ENCODE results near the gene HOXB3.

Gene HOXB3

DNA sequence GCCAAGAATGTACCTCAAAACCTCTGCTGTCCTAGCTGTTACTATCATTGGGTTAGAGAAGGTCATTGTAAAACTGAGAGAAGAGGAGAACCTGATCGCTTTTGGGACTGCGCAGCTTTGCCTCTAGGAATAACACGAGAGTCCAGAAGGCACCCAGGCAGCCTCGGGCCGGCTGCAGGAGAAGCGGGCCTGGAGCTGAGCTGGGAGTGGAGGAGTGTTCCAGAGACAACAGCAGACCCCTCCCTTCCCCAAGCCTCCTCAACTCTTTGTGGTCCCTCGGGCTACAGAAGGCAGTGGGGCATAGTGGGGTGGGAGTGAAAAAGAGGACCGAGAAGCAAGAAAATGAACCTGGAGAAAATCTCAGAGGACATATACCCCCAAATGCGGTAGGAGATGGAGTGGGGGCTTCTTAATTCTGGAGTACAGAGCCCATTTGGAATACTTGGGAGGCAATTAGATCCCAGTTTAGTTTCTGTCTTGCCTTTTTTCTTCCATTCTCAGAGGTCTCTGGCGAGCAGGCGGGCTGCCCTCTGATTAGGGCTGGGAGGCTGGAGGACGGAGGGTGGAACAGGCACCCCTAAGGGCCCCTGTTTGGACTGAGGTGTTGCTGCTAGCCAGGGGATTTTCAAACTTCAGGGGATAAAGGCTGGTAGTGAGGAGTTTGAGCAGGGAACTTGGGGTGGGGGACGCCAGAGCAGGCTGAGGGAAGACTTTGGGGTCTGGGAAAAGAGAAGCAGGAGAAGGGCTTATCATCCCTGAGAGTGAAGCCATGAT, 31.8 kb downstream of the HOXB3 start:
- TF ChIP-seq, protein P1, sequence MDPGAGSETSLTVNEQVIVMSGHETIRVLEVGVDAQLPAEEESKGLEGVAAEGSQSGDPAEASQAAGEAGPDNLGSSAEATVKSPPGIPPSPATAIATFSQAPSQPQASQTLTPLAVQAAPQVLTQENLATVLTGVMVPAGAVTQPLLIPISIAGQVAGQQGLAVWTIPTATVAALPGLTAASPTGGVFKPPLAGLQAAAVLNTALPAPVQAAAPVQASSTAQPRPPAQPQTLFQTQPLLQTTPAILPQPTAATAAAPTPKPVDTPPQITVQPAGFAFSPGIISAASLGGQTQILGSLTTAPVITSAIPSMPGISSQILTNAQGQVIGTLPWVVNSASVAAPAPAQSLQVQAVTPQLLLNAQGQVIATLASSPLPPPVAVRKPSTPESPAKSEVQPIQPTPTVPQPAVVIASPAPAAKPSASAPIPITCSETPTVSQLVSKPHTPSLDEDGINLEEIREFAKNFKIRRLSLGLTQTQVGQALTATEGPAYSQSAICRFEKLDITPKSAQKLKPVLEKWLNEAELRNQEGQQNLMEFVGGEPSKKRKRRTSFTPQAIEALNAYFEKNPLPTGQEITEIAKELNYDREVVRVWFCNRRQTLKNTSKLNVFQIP (CRISPR knock-in tag; IDR thresholded peaks at IDR 0.05; ENCODE audit: borderline replicate concordance, low read depth), result no peak
- no peak for TF ChIP-seq ESRRG (CRISPR knock-in tag; IDR thresholded peaks at IDR 0.05)
- TF ChIP-seq, protein P2, sequence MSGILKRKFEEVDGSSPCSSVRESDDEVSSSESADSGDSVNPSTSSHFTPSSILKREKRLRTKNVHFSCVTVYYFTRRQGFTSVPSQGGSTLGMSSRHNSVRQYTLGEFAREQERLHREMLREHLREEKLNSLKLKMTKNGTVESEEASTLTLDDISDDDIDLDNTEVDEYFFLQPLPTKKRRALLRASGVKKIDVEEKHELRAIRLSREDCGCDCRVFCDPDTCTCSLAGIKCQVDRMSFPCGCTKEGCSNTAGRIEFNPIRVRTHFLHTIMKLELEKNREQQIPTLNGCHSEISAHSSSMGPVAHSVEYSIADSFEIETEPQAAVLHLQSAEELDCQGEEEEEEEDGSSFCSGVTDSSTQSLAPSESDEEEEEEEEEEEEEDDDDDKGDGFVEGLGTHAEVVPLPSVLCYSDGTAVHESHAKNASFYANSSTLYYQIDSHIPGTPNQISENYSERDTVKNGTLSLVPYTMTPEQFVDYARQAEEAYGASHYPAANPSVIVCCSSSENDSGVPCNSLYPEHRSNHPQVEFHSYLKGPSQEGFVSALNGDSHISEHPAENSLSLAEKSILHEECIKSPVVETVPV (CRISPR knock-in tag; IDR thresholded peaks at IDR 0.05), result no peak
- TF ChIP-seq ZNF565 (CRISPR knock-in tag; conservative IDR thresholded peaks at IDR 0.05; ENCODE audit: low read depth), result no peak
- no peak for TF ChIP-seq ISL1 (CRISPR knock-in tag; IDR thresholded peaks at IDR 0.05)
- no peak for TF ChIP-seq ZNF8 (CRISPR knock-in tag; IDR thresholded peaks at IDR 0.05)
- no peak for TF ChIP-seq ARNTL (CRISPR knock-in tag; IDR thresholded peaks at IDR 0.05; ENCODE audit: borderline replicate concordance, low read depth)
- no peak for TF ChIP-seq GLIS3 (CRISPR knock-in tag; IDR thresholded peaks at IDR 0.05)
- no peak for TF ChIP-seq TOX (CRISPR knock-in tag; IDR thresholded peaks at IDR 0.05; ENCODE audit: borderline replicate concordance)
- no peak for TF ChIP-seq TCF4 (CRISPR knock-in tag; IDR thresholded peaks at IDR 0.05; ENCODE audit: borderline replicate concordance)
- no peak for TF ChIP-seq BACH2 (CRISPR knock-in tag; IDR thresholded peaks at IDR 0.05; ENCODE audit: borderline replicate concordance)
- TF ChIP-seq ZFP30 (CRISPR knock-in tag; IDR thresholded peaks at IDR 0.05), result no peak
- TF ChIP-seq ZFP3 (CRISPR knock-in tag; IDR thresholded peaks at IDR 0.05), result no peak
- TF ChIP-seq, protein P3, sequence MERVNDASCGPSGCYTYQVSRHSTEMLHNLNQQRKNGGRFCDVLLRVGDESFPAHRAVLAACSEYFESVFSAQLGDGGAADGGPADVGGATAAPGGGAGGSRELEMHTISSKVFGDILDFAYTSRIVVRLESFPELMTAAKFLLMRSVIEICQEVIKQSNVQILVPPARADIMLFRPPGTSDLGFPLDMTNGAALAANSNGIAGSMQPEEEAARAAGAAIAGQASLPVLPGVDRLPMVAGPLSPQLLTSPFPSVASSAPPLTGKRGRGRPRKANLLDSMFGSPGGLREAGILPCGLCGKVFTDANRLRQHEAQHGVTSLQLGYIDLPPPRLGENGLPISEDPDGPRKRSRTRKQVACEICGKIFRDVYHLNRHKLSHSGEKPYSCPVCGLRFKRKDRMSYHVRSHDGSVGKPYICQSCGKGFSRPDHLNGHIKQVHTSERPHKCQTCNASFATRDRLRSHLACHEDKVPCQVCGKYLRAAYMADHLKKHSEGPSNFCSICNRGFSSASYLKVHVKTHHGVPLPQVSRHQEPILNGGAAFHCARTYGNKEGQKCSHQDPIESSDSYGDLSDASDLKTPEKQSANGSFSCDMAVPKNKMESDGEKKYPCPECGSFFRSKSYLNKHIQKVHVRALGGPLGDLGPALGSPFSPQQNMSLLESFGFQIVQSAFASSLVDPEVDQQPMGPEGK (CRISPR knock-in tag; IDR thresholded peaks at IDR 0.05; ENCODE audit: borderline replicate concordance), result no peak
- TF ChIP-seq ZC3H10 (CRISPR knock-in tag; IDR thresholded peaks at IDR 0.05), result no peak
- TF ChIP-seq OSR1 (CRISPR knock-in tag; IDR thresholded peaks at IDR 0.05), result no peak
- ATAC-seq, result no peak

DNA sequence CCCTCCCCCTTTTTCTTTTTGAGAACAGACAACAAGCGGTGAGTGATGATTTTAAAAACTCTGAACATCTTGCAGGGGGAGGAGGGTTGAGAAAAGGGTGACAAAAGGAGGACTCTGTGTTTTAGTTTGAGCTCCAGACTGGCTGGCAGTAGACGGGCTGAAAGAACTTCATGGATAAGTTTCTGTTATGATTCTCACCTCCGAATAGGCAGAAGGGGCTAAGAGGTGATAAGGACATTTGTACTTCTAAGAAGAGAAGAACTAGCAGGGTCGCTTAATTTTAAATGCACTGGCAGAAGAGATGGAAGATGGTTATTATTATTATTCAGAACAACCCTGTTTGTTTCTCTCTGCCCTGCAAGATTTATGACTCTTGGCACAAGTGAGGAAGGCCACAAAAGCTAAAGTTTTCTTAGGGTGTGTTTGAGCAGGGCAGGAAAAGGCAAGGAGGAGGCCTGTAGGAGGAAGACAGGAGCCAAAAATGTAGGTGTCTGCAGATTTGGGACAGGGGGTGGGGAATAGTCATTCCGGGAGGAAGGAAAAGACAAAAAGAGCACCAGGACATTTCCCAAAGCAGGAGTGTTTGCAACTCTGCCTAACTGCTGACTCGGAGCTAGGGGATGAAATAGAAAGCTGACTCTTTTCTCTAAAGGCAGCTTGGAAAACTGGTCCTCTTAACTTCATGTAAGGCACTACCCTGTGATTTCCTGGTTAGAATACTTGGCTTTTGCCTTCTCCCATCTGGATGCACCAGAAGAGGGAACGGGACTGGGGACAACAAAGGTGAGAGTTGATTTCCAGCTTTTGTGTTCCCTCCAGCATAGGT, 33.3 kb downstream of the HOXB3 start:
- no peak for ATAC-seq
- TF ChIP-seq, protein P3 (CRISPR knock-in tag; IDR thresholded peaks at IDR 0.05; ENCODE audit: borderline replicate concordance), result no peak
- TF ChIP-seq GLIS3 (CRISPR knock-in tag; IDR thresholded peaks at IDR 0.05) (no peak), ISL1 (CRISPR knock-in tag; IDR thresholded peaks at IDR 0.05) (no peak), ZNF8 (CRISPR knock-in tag; IDR thresholded peaks at IDR 0.05) (no peak), SNAI2 (CRISPR knock-in tag; IDR thresholded peaks at IDR 0.05) (no peak), TOX (CRISPR knock-in tag; IDR thresholded peaks at IDR 0.05; ENCODE audit: borderline replicate concordance) (no peak)
- TF ChIP-seq, protein P1 (CRISPR knock-in tag; IDR thresholded peaks at IDR 0.05; ENCODE audit: borderline replicate concordance, low read depth), result no peak

DNA sequence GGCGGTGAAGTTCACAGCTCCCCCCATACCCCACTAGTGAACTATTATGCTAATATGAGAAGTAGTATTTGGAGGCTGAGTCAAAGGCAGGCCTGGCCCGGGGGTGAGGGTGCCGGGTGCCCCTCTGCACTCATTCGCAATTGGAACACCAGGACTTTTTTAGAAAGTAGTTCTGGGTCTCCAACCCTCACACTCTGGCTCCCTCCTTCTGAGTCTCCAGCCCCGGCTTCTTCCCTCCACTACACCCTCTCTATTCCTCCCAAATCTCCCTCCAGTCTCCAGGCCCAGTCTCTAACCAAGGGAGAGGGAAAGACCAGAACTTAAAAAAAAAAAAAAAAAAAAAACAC, 33.8 kb downstream of the HOXB3 start:
- ATAC-seq, result no peak
- no peak for TF ChIP-seq ZNF70 (CRISPR knock-in tag; IDR thresholded peaks at IDR 0.05)
- no peak for TF ChIP-seq ZNF565 (CRISPR knock-in tag; conservative IDR thresholded peaks at IDR 0.05; ENCODE audit: low read depth)
- no peak for TF ChIP-seq ESRRG (CRISPR knock-in tag; IDR thresholded peaks at IDR 0.05)
- TF ChIP-seq, protein P2 (CRISPR knock-in tag; IDR thresholded peaks at IDR 0.05), result no peak
- no peak for TF ChIP-seq ZC3H10 (CRISPR knock-in tag; IDR thresholded peaks at IDR 0.05)
- TF ChIP-seq TCF4 (CRISPR knock-in tag; IDR thresholded peaks at IDR 0.05; ENCODE audit: borderline replicate concordance), result no peak
- TF ChIP-seq, protein P3 (CRISPR knock-in tag; IDR thresholded peaks at IDR 0.05; ENCODE audit: borderline replicate concordance), result no peak
- no peak for TF ChIP-seq SNAI2 (CRISPR knock-in tag; IDR thresholded peaks at IDR 0.05)
- no peak for TF ChIP-seq OSR1 (CRISPR knock-in tag; IDR thresholded peaks at IDR 0.05)
- TF ChIP-seq BACH2 (CRISPR knock-in tag; IDR thresholded peaks at IDR 0.05; ENCODE audit: borderline replicate concordance), result no peak
- no peak for TF ChIP-seq ZFP30 (CRISPR knock-in tag; IDR thresholded peaks at IDR 0.05)

Measured in SK-N-SH treated with all-trans-retinoic acid at 6 μM for 48 hours (cell line).